Measurements from ENCODE around the gene MAP2K2.

The MAP2K2 gene

DNA sequence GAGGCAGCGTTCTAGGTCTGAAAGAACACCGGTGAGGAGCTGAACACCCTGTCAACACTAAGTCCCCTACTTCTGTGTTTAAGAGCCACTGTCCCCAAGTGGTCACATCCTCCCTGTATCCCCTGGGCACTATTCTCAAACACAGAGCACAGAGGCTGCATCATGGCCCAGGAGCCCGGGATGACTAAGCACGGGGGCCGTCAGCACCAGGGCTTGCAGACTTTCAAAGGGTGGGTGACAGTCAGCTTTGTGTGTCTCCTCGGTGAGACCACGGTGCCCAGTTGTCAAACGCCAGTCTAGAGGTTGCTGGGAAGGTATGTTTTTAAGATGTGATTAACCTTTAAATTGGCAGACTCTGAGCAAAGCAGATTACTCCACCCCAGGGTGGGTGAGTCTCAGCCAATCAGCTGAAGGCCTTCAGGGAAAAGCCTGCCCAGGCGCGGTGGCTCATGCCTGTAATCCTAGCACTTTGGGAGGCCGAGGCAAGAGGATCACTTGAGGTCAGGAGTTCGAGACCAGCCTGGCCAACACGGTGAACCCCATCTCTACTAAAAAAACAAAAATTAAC lies 8.0 kb downstream of the MAP2K2 start:
- ATAC-seq (peak; percentile 82), DNase-seq (ENCODE audit: low spot score in 2 of 2) (no peak)
- peaks cover 86% of the 10 kb centered on the region for H3K36me3 Mint-ChIP-seq
- H3K27ac Mint-ChIP-seq = peak overlapping the region; percentile 68
- no peaks in the 10 kb centered on the region for H3K9me3 Mint-ChIP-seq
- H3K4me1 Mint-ChIP-seq = peaks cover 49% of the 10 kb centered on the region
- peak overlapping the region; percentile 48 for H3K4me3 Mint-ChIP-seq

DNA sequence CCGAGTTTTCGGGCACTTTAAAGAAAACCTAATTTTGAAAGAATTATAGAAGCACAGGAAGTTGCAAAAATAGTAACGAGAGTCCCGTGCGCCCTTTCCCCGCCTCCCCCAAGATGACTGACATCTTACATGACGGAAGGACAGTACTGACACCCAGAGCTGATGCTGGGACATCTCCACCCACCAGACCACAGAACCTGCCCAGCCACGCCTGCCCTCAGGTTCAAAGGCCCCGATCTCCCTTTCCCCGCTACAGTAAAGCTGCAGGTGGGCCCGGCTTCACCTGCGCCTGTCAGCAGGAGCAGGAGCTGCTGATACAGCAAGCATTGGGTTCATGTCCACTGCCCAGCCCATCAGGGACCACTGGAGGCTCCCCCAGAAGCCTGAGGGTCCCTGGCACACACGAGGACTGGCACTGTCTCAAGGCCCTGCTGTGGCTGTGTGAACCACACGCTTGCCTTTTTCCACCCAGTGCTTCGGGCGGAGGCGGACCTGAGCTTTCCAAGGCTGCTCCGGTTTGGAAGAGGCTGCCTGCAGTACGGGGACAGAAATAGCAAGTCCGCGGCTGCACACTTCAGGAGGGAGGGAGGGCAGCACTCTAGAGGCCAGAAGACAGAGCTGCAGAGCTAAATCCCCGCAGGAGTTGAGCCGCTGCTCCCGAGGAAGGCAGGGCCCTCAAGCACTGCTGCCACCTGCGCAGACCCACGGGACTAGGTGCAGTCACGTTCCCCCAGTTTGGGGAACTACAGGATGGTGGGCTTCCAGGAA lies 8.7 kb downstream of the MAP2K2 start:
- H3K4me3 Mint-ChIP-seq = peak overlapping the region; percentile 48
- peaks cover 89% of the 10 kb centered on the region for H3K36me3 Mint-ChIP-seq
- ATAC-seq (peak; percentile 94), DNase-seq (ENCODE audit: low spot score in 2 of 2) (peak in 1 of 2 donors; percentile 75)
- H3K27ac Mint-ChIP-seq = peak overlapping the region; percentile 68
- H3K9me3 Mint-ChIP-seq = no peaks in the 10 kb centered on the region
- H3K4me1 Mint-ChIP-seq = peaks cover 56% of the 10 kb centered on the region

DNA sequence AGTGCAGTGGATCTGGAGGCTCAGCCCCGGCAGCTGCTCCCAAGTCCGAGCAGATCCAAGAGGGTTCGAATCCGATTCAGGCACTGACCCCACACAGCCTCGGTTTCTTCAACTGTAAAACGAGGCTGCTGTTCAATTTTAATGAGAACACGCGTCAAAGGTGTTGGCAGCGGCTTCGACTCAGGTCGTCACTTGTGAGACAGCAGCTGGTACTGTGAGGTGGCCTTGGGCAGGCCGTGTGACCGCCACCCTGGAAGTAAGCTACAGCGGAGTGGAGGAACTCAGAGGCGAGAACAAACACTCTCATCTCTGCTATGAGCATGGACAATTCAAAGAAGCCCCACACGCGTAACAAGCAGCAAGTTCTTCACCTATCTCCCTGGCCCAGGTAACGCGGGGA lies 9.7 kb downstream of the MAP2K2 start:
- no peak for DNase-seq (ENCODE audit: low spot score in 2 of 2)
- Mint-ChIP-seq H3K4me1 (peaks cover 60% of the 10 kb centered on the region), H3K36me3 (peaks cover 89% of the 10 kb centered on the region), H3K9me3 (no peaks in the 10 kb centered on the region), H3K4me3 (peak overlapping the region; percentile 6), H3K27ac (peak overlapping the region; percentile 68)
- no peak for ATAC-seq

DNA sequence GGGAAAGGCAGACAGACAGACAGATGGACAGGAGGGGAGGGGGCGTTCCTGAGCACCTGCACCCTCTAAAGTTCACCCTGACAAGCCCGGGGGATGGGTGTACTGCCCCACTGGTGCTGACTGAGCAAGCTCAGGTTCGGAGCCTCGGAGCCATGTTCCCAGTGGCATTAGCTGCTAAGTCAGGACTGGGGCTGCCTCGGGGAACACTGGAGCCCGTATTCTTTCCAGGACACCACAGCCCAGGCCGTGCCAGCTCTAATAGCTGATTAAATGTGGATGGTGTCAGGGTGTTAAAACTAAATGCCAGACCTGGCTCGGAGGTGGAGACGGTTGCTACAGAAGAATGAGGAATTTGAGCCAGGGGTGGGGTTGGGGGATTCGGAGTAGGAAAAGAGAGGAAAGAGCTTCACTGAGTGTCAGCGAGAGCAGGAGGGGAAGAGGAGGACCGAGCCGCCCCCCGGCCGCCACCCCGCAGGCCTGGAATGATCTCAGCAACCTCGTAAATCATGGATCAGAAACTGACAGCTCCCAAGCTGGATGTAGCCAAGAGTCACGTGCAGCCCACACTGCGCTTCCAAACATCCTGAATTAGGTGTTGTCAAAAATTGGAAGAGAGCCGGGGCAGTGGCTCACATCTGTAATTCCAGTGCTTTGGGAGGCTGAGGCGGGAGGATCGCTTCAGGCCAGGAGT lies 10.4 kb downstream of the MAP2K2 start:
- Mint-ChIP-seq H3K9me3 (no peaks in the 10 kb centered on the region), H3K4me1 (peaks cover 67% of the 10 kb centered on the region), H3K27ac (peak overlapping the region; percentile 91), H3K4me3 (peak overlapping the region; percentile 6), H3K36me3 (peaks cover 96% of the 10 kb centered on the region)
- ATAC-seq (no peak), DNase-seq (ENCODE audit: low spot score in 2 of 2) (no peak)

DNA sequence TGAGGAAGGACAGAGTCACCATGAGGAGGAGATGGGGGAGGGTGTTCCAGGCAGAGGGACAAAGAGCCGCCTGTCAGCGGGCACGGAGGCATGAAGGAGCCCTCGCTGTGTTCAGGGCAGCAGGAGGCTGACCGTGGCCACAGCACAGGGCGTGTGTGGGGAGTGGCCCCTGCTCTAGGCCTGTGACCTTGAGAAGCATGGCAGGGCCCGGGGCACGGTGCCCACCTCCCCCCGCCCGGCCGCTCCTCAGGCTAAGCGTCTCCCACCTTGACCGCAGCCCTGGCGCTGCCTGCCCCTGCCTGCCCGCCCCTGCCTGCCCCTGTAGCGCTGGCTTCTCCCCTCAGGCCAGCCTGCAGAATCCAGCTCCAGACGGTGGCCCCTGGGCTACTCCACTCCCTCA lies 11.6 kb downstream of the MAP2K2 start:
- peaks cover 71% of the 10 kb centered on the region for H3K4me1 Mint-ChIP-seq
- DNase-seq (ENCODE audit: low spot score in 2 of 2) (no peak), ATAC-seq (no peak)
- H3K4me3 Mint-ChIP-seq = no peak overlapping the region
- H3K27ac Mint-ChIP-seq = peak overlapping the region; percentile 91
- no peaks in the 10 kb centered on the region for H3K9me3 Mint-ChIP-seq
- peaks cover 96% of the 10 kb centered on the region for H3K36me3 Mint-ChIP-seq

DNA sequence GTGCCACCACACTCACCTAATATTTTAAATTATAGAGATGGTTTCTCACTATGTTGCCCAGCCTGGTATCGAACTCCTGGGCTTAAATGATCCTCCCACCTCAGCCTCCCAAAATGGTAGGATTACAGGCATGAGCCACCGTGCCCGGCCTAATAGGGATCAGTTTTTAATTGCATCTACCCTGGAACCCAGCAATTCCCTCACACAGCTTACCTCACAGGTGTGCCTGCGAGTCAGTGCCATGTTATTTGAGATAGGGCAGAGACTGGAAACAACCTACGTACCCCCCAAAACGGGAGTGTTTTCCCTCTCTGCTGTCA lies 14.3 kb downstream of the MAP2K2 start:
- H3K36me3 Mint-ChIP-seq = peaks cover 98% of the 10 kb centered on the region
- no peak for ATAC-seq
- peak overlapping the region; percentile 74 for H3K4me3 Mint-ChIP-seq
- DNase-seq (ENCODE audit: low spot score in 2 of 2) = no peak
- H3K9me3 Mint-ChIP-seq = no peaks in the 10 kb centered on the region
- H3K27ac Mint-ChIP-seq = peak overlapping the region; percentile 97
- peaks cover 78% of the 10 kb centered on the region for H3K4me1 Mint-ChIP-seq

DNA sequence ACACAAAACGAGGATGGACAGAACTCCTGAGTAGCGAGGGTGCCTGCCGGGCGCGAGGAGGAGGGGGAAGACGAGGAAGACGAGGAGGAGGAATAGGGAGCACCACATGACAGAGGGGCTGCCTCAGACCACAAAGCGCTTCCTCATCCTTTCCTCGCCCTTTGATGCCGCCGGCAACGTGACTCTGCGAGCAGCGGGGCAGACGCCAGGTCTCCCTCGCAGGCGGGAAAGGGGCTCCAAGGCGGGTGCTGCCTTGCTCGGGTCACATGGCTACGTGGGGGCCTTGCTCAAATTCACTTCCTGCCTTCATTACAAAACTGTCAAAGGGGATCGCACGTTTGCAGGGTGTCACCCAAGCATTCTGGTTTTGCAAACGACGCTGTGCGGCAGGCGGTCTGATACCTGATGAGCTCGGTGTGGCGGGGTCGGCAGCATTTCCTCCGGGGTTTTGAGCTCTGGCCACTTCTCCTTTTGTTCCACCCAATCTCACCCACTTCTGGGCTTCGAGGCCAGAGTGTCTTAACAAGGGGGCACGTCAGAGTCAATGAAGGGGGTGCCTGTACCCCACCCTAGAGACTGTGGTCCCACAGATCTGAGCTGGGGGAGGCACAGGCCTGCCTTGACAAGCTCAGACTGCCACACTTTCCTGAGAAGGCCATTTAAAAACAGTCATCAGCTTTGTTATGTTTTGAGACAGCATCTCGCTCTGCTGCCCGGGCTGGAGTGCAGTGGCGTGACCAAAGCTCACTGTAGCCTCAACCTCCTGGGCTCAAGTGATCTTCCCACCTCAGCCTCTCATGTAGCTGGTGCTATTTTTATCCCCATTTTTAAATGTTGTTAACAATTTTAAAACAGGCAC lies 14.9 kb downstream of the MAP2K2 start:
- Mint-ChIP-seq H3K9me3 (no peaks in the 10 kb centered on the region), H3K36me3 (peaks cover 98% of the 10 kb centered on the region), H3K4me3 (peak overlapping the region; percentile 74), H3K4me1 (peaks cover 77% of the 10 kb centered on the region), H3K27ac (peak overlapping the region; percentile 97)
- DNase-seq (ENCODE audit: low spot score in 2 of 2) (peak; percentile 45 to 84), ATAC-seq (peak; percentile 74)

DNA sequence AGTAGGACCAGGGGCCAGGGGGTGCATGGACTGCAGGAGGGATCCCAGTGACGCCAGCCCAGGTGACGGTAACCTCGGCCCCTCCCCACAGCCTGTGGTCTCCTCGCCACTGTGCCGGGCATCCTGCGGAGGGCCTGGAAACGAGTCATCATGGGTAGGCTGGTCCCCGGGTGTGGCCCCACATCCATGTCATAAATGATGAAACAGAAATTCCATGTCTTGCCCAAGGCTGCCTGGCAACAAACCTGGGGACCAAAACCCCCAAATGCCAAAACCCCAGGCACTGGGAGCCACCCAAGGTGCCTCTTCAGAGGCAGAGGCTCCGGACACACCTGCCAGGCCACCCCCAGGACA lies 20.9 kb downstream of the MAP2K2 start:
- Mint-ChIP-seq H3K4me1 (peaks cover 38% of the 10 kb centered on the region), H3K36me3 (peaks cover 79% of the 10 kb centered on the region), H3K9me3 (no peaks in the 10 kb centered on the region), H3K4me3 (peak overlapping the region; percentile 69), H3K27ac (peak overlapping the region; percentile 68)
- DNase-seq (ENCODE audit: low spot score in 2 of 2) = no peak
- ATAC-seq = no peak

DNA sequence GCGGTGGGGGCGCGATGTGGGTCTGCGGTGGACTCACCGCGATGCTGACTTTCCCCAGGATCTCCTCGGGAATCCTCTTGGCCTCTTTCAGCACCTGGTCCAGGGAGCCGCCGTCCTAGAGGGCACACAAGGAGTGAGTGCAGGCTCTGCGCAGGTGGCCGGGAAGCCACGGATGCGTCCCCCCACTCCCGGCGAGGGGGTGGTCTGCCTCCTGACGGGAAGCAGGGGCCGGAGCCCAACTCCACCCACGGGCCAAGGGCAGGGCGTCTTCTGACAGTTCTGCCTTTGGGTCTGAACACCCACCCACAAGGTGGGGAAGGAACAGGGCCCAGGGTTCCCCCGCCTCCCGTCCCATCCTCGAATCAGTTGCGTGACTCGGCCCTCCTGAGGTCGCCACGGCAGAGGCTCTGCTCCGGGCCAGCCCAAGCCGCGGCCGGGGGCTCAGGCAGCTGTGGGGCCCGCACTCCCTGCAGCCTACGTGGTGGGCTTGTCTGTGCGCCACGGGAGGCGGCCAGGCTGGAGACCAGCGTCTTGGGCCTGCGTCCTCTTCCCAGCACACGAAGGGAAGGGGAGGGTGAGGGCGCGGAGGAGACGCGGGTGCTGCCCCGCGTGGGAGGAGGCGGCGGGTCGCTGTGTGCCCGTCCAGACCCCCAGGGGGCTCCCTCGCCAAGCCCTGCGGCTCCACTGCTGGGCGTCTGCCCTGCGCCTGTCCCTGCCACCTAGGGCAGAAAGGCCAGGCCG lies 21.4 kb downstream of the MAP2K2 start:
- H3K4me1 Mint-ChIP-seq = peaks cover 34% of the 10 kb centered on the region
- H3K27ac Mint-ChIP-seq = no peak overlapping the region
- no peak overlapping the region for H3K4me3 Mint-ChIP-seq
- DNase-seq (ENCODE audit: low spot score in 2 of 2) = no peak
- H3K9me3 Mint-ChIP-seq = no peaks in the 10 kb centered on the region
- ATAC-seq = no peak
- peaks cover 79% of the 10 kb centered on the region for H3K36me3 Mint-ChIP-seq

DNA sequence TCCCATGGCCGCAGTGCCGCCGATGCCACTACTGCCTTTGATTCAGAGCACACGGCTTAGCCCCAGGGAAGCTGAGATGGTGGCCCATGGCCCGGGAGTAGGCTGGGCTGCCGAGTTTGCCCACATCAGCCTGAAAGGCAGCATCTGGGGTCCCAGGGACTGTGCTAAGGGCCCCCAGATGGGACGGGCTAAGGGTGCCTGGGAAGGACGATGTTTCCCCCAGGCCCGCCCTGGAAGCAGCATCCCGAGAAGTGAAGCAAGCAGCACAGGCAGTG lies 22.5 kb downstream of the MAP2K2 start:
- Mint-ChIP-seq H3K9me3 (no peaks in the 10 kb centered on the region), H3K27ac (no peak overlapping the region), H3K4me1 (peaks cover 30% of the 10 kb centered on the region), H3K4me3 (no peak overlapping the region), H3K36me3 (peaks cover 79% of the 10 kb centered on the region)
- DNase-seq (ENCODE audit: low spot score in 2 of 2) (no peak), ATAC-seq (no peak)

DNA sequence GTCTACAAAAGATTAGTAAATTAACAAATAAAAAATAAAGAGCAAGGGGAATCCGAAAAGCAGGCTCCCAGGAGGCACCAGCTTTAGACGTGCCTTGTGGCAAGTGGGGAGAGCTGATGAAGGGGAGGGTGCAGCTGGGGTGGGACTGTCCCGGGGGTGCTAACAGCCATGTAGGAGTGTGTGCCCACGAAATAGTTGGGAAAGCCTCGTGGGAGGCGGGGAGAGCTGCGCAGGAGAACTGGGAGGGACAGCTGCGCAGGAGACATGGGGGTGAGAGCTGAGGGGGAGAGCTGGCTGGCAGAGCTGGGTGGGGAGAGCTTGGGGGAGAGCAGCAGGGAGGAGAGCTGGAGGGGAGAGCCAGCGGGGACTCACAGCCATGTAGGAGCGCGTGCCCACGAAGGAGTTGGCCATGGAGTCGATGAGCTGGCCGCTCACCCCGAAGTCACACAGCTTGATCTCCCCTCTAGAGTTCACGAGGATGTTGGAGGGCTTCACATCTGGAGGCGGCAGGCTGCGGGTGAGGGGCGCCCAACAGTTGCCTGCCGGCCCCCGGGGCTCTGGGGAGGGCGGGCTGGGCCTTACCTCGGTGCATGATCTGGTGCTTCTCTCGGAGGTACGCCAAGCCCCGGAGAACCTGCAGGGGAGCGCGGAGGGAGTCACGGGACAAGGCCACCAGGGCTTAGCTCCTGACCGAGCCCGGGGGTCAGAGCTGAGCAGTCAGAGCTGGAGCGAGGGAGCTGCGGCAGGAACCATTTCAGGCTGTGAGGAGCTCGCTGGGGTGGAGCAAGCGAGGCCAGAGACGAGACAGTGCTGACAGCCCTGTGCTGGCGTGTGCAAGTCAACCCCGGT lies 23.1 kb downstream of the MAP2K2 start:
- no peak overlapping the region for H3K27ac Mint-ChIP-seq
- no peak for ATAC-seq
- peaks cover 28% of the 10 kb centered on the region for H3K4me1 Mint-ChIP-seq

DNA sequence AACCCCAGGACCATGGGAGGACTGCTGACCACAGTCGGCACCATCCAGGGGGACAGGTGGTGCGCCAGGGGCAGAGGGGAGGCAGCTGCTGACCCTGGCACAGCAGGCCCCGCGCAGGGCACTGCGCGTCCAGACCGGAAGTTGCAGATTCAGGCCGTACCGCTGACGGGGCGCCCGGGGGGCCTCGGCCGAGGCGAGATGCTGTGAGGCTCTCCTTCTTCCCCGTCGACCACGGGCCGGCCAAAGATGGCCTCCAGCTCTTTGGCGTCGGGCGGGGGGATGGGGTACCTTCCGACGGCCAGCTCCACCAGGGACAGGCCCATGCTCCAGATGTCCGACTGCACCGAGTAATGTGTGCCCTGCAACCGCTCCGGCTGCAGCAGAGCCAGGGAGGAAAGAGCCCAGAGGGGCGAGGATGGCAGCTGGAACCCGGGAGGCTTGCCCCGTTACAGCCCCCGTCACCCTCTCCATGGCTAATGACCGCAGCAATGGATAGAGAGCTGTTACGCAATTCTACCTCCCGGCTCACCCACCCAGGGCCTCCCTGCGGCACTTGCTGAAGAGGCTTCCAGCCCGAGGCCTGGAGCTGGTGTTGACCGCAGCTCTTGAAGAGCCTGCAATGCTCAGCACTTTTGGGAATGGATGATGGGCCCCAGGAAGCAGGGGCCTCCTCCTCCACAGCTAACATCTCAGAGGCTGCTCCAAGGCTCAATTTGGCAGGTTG lies 24.7 kb downstream of the MAP2K2 start:
- DNase-seq (ENCODE audit: low spot score in 2 of 2) (no peak), ATAC-seq (no peak)
- H3K4me1 Mint-ChIP-seq = peaks cover 12% of the 10 kb centered on the region
- H3K36me3 Mint-ChIP-seq = peaks cover 64% of the 10 kb centered on the region
- H3K27ac Mint-ChIP-seq = no peak overlapping the region
- no peaks in the 10 kb centered on the region for H3K9me3 Mint-ChIP-seq
- no peak overlapping the region for H3K4me3 Mint-ChIP-seq

More for the DNA sequence above, 23.1 kb downstream of the MAP2K2 start:
- Mint-ChIP-seq H3K36me3 (peaks cover 78% of the 10 kb centered on the region), H3K4me3 (no peak overlapping the region), H3K9me3 (no peaks in the 10 kb centered on the region)
- DNase-seq (ENCODE audit: low spot score in 2 of 2) = no peak

DNA sequence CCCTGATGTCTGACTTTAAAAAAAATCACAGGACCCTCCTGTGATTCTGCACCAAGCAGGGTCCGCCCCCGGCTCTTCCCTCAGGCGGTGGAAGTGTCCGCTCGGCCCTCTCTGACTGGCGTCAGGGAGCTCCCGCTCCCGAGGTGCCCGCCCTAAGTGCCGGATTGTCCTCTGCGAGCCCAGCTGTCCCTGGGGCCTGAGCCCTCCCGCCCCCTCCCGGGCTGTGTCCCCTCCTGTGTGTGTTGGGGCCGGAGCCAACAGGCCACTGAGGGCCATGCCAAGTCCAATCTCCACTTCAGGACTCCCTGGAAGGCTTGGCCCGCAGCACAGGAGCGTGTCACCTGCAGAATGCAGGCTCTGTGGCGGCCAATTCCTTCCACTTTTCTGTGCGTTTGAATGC lies 25.4 kb downstream of the MAP2K2 start:
- no peak for ATAC-seq
- Mint-ChIP-seq H3K36me3 (peaks cover 64% of the 10 kb centered on the region), H3K9me3 (no peaks in the 10 kb centered on the region), H3K4me3 (no peak overlapping the region), H3K4me1 (peaks cover 6% of the 10 kb centered on the region), H3K27ac (no peak overlapping the region)
- DNase-seq (ENCODE audit: low spot score in 2 of 2) = no peak

DNA sequence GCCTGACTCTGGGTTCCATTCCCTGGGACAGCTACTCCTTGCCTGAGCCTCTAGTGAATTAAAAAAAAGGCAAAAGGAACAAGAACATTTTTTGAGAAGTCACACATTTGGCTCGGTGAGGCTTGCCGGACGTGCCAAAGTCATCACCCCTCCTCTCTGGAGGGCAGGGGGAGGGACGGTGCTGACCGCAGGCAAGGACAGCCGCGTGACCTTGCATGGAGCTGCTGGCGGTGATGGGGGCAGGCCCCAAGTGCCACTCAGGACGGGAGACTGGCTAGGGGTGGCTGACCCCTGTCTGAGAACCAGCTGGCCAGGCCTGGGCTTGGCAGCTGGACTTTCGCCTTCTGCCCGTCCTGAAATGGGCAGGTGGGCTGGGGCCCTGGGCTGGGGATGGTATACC lies 26.4 kb downstream of the MAP2K2 start:
- peaks cover 4% of the 10 kb centered on the region for H3K4me1 Mint-ChIP-seq
- DNase-seq (ENCODE audit: low spot score in 2 of 2) (no peak), ATAC-seq (no peak)
- peak overlapping the region; percentile 65 for H3K27ac Mint-ChIP-seq
- peaks cover 71% of the 10 kb centered on the region for H3K36me3 Mint-ChIP-seq
- H3K9me3 Mint-ChIP-seq = no peaks in the 10 kb centered on the region
- H3K4me3 Mint-ChIP-seq = no peak overlapping the region
